Gastroesophageal sphincter (tissue), 4 donors: ENCODE measurements around the gene DIS3L. TPM values are rescaled to one million over a fixed set of nuclear protein-coding genes. Genes with fewer than 3 reads are reported as not detected.

ENCODE experiments used
- ATAC-seq: fragments of 150-250 bp; one replicate; pipeline ENCODE4 v1.9.1; 2016; ENCODE audit warnings: mild to moderate bottlenecking, moderate library complexity
- H3K27ac ChIP-seq, 4 donors: fragments of 200-600 bp; sonication (generic) in 3 of 4; 1 replicate in 3 of 4; 2 replicates in 1 of 4; pipeline ENCODE4 v1.5.1; 2016 to 2019
- H3K27me3 ChIP-seq: fragments of 200-600 bp; sonication (generic); one replicate; pipeline ENCODE4 v1.5.1; 2019
- H3K36me3 ChIP-seq, 2 donors: fragments of 200-600 bp; sonication (generic); one replicate each; pipeline ENCODE4 v1.5.1; 2019; ENCODE audit warnings: control low read depth in 1 of 2
- H3K4me1 ChIP-seq, 3 donors: fragments of 200-600 bp; sonication (generic); 1 replicate in 2 of 3; 2 replicates in 1 of 3; pipeline ENCODE4 v1.5.1; 2016 to 2019; ENCODE audit warnings: control low read depth in 2 of 3
- H3K4me3 ChIP-seq, 2 donors: fragments of 200-600 bp; sonication (generic); one replicate each; pipeline ENCODE4 v1.5.1; 2019; ENCODE audit warnings: mild to moderate bottlenecking in 1 of 2, moderate library complexity in 1 of 2
- H3K9me3 ChIP-seq, 3 donors: fragments of 200-600 bp; sonication (generic); one replicate each; pipeline ENCODE4 v1.5.1; 2017 to 2019; ENCODE audit warnings: control low read depth in 2 of 3
- EP300 ChIP-seq: sonication (generic); formaldehyde crosslinking; IDR thresholded peaks from one replicate; pipeline ENCODE4 v1.6.1; 2017; ENCODE audit warnings: antibody characterized with exemption, mild to moderate bottlenecking
- POLR2A ChIP-seq, 2 donors: fragments of 450-650 bp; IDR thresholded peaks; one replicate each; pipeline ENCODE4 v1.6.1; 2017; ENCODE audit warnings: antibody characterized with exemption in 2 of 2, mild to moderate bottlenecking in 2 of 2, moderate library complexity in 1 of 2
- POLR2AphosphoS5 ChIP-seq: sonication (generic); formaldehyde crosslinking; IDR thresholded peaks from one replicate; pipeline ENCODE4 v1.6.1; 2017; ENCODE audit warnings: antibody characterized with exemption
- WGBS, 2 donors: methylation state at CpG; one replicate each; pipeline ENCODE4 v1.1.5; 2018; ENCODE audit warnings: low coverage in 1 of 2; 5-methylcytosine and 5-hydroxymethylcytosine counted together
- total RNA-seq, 4 donors: library from RNA; depleted of rRNA; stranded (reverse); fragments of >200 nt; gene quantifications; one replicate each; pipeline ENCODE4 v1.1.0, GENCODE V29; 2016
- TF ChIP-seq, protein P1 (sequence below), 4 experiments: fragments of 200-600 bp in 2 of 4; fragments of 450-650 bp in 2 of 4; sonication (generic) in 1 of 4; IDR thresholded peaks; one replicate each; pipeline ENCODE4 v1.5.1; 2017 to 2019; ENCODE audit warnings: antibody characterized with exemption in 4 of 4, mild to moderate bottlenecking in 2 of 4, moderate library complexity in 2 of 4

The DIS3L gene
- total RNA-seq, 4 donors from 2014 or later: 33.9 to 40.0 (median 35.2) TPM

GRCh38 chr15:66269326-66270090 is 23.9 kb upstream of the DIS3L start:
- H3K4me3 ChIP-seq: no peak overlapping the region
- H3K27ac ChIP-seq: no peak overlapping the region
- H3K27me3 ChIP-seq: peaks cover 15% of the 10 kb centered on the region
- ATAC-seq: no peak
- WGBS, 2 donors: 30 to 51% methylated on average over 11 to 13 of the region's 13 CpGs
- TF ChIP-seq POLR2AphosphoS5 (no peak), EP300 (no peak), POLR2A (IDR thresholded peaks at IDR 0.05) (no peak)
- TF ChIP-seq, protein P1, sequence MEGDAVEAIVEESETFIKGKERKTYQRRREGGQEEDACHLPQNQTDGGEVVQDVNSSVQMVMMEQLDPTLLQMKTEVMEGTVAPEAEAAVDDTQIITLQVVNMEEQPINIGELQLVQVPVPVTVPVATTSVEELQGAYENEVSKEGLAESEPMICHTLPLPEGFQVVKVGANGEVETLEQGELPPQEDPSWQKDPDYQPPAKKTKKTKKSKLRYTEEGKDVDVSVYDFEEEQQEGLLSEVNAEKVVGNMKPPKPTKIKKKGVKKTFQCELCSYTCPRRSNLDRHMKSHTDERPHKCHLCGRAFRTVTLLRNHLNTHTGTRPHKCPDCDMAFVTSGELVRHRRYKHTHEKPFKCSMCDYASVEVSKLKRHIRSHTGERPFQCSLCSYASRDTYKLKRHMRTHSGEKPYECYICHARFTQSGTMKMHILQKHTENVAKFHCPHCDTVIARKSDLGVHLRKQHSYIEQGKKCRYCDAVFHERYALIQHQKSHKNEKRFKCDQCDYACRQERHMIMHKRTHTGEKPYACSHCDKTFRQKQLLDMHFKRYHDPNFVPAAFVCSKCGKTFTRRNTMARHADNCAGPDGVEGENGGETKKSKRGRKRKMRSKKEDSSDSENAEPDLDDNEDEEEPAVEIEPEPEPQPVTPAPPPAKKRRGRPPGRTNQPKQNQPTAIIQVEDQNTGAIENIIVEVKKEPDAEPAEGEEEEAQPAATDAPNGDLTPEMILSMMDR (IDR thresholded peaks at IDR 0.05): no peak
- H3K9me3 ChIP-seq: no peaks in the 10 kb centered on the region
- H3K36me3 ChIP-seq: no peaks in the 10 kb centered on the region
- H3K4me1 ChIP-seq: no peaks in the 10 kb centered on the region

DNA sequence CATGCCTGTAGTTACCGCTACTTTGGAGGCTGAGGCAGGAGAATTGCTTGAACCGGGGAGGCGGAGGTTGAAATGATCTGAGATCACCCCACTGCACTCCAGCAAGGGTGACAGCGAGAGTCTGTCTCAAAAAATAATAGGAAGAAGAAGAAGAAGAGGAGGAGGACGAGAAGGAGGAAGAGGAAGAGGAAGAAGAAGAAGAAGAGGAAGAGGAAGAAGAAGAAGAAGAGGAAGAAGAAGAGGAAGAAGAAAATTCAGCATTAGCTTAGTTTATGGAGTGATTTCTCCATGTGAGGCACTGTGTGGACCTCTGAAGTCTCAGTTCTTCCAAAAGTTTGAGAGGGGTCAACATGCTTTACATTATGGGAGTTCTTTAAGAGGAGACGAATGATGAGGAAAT is 22.4 kb upstream of the DIS3L start:
- Histone ChIP-seq H3K4me1 (no peaks in the 10 kb centered on the region), H3K27ac (no peak overlapping the region), H3K9me3 (peaks cover 0 to 7% (median 0%) of the 10 kb centered on the region in 3 donors), H3K36me3 (no peaks in the 10 kb centered on the region), H3K4me3 (no peak overlapping the region), H3K27me3 (peaks cover 6% of the 10 kb centered on the region)
- no peak for ATAC-seq
- 53 to 63% methylated on average over 2 to 6 of the region's 6 CpGs for WGBS, 2 donors
- TF ChIP-seq POLR2A (IDR thresholded peaks at IDR 0.05): no peak

- ATAC-seq: no peak
- Histone ChIP-seq H3K36me3 (no peaks in the 10 kb centered on the region), H3K9me3 (peaks cover 0 to 7% (median 0%) of the 10 kb centered on the region in 3 donors), H3K27ac (no peak overlapping the region), H3K4me1 (no peaks in the 10 kb centered on the region), H3K4me3 (no peak overlapping the region), H3K27me3 (no peaks in the 10 kb centered on the region)
- TF ChIP-seq POLR2AphosphoS5 (no peak), POLR2A (IDR thresholded peaks at IDR 0.05) (no peak), EP300 (no peak)
- TF ChIP-seq, protein P1 (IDR thresholded peaks at IDR 0.05): no peak
Measured at GRCh38 chr15:66275352-66275751, 18.0 kb upstream of the DIS3L start.

DNA sequence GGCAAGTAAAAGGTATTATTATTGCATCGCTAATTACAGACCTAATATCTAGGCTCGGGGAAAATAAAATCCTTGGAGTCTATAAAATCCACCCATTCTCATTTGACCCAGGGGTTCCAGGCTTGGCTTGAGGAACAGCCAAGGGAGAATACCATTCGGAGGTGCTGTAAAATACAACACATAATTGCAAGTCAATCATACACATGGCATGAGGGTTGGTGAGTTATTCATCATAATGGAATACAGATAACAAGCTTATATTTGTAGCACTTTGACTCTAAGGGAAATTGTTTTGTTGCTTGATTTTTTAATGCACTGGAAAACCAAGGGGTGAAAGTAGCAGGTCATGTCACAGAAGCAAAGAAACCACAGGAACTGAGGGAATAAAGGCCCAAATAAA is 16.8 kb upstream of the DIS3L start:
- Histone ChIP-seq H3K9me3 (peaks cover 0 to 7% (median 0%) of the 10 kb centered on the region in 3 donors), H3K4me3 (no peak overlapping the region), H3K4me1 (no peaks in the 10 kb centered on the region), H3K27me3 (no peaks in the 10 kb centered on the region), H3K27ac (no peak overlapping the region), H3K36me3 (no peaks in the 10 kb centered on the region)
- TF ChIP-seq POLR2AphosphoS5 (no peak), POLR2A (IDR thresholded peaks at IDR 0.05) (no peak), EP300 (no peak)
- TF ChIP-seq, protein P1 (IDR thresholded peaks at IDR 0.05): no peak
- WGBS, 2 donors: 80 to 94% methylated on average over 3 of the region's 3 CpGs
- ATAC-seq: no peak

DNA sequence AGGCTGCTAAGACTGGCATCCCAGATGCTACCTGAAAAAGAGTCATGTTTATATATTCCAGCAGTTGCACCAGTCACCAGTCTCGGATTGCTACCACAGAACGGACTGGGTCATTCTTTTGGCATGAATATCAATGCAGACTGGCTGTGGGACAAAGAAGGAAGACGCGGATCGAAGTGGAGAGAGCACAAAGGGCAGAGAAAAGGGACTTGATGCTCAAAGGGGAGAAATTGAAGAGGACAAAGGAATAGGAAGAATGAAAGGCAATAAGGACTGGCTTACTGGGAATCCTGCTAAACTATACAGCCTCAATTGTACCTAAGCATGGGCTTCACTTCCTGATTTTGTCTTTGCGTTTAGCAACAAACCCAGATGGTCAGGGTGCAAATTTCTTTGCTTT is 15.3 kb upstream of the DIS3L start:
- H3K4me1 ChIP-seq: no peaks in the 10 kb centered on the region
- 77 to 79% methylated on average over 6 of the region's 6 CpGs for WGBS, 2 donors
- no peak overlapping the region for H3K4me3 ChIP-seq
- H3K27me3 ChIP-seq: no peaks in the 10 kb centered on the region
- H3K9me3 ChIP-seq: peaks cover 0 to 7% (median 0%) of the 10 kb centered on the region in 3 donors
- H3K36me3 ChIP-seq: no peaks in the 10 kb centered on the region
- no peak for ATAC-seq
- no peak overlapping the region for H3K27ac ChIP-seq
- no peak for TF ChIP-seq POLR2AphosphoS5
- no peak for TF ChIP-seq EP300
- no peak for TF ChIP-seq POLR2A (IDR thresholded peaks at IDR 0.05)
- TF ChIP-seq, protein P1 (IDR thresholded peaks at IDR 0.05): no peak
